ENCODE results near the gene LRRC17. TPM values are rescaled to one million over a fixed set of nuclear protein-coding genes. Genes with fewer than 3 reads are reported as not detected.
"Not testable (repeated sequence)": the region's sequence is repeated elsewhere in the genome, so short reads cannot be mapped to it uniquely, and the experiment has no call there.

Gene LRRC17
- total RNA-seq, 4 donors from 2014 or later, result 1.5 to 7.6 (median 3.1) TPM

DNA sequence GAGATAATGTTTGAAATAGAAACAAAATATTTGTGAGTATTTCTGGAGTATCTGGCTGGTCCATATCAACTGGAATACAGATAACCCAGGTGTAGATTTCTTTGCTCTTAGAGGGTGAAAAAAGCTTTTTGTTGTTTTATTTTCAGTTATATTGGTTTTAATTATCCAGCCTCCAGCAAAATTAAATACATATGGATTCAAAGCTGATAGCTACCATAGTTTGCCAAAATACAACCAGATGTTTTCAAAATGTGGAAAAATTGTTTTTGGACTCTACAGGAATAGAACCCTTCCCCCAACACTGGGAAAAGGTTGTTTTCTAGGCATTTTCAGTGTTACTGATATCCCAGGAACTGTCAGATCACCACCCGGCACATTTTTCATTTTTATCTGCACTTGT is 30.1 kb downstream of the LRRC17 start:
- no peak overlapping the region for H3K27ac ChIP-seq
- no peak overlapping the region for H3K4me3 ChIP-seq
- no peaks in the 10 kb centered on the region for H3K36me3 ChIP-seq
- no peaks in the 10 kb centered on the region for H3K9me3 ChIP-seq
- no peaks in the 10 kb centered on the region for H3K27me3 ChIP-seq
- H3K4me1 ChIP-seq, result peaks cover 0 to 31% (median 7%) of the 10 kb centered on the region in 3 donors
- TF ChIP-seq POLR2AphosphoS5 (IDR thresholded peaks at IDR 0.05) (no peak), EP300 (IDR thresholded peaks at IDR 0.05) (no peak), POLR2A (IDR thresholded peaks at IDR 0.05) (no peak)
- TF ChIP-seq, protein P1, sequence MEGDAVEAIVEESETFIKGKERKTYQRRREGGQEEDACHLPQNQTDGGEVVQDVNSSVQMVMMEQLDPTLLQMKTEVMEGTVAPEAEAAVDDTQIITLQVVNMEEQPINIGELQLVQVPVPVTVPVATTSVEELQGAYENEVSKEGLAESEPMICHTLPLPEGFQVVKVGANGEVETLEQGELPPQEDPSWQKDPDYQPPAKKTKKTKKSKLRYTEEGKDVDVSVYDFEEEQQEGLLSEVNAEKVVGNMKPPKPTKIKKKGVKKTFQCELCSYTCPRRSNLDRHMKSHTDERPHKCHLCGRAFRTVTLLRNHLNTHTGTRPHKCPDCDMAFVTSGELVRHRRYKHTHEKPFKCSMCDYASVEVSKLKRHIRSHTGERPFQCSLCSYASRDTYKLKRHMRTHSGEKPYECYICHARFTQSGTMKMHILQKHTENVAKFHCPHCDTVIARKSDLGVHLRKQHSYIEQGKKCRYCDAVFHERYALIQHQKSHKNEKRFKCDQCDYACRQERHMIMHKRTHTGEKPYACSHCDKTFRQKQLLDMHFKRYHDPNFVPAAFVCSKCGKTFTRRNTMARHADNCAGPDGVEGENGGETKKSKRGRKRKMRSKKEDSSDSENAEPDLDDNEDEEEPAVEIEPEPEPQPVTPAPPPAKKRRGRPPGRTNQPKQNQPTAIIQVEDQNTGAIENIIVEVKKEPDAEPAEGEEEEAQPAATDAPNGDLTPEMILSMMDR (IDR thresholded peaks at IDR 0.05), result no peak
- 43 to 94% methylated on average over 1 of the region's 1 CpG for WGBS, 2 donors (ENCODE audit: low coverage in 1 of 2)
- ATAC-seq, result no peak

DNA sequence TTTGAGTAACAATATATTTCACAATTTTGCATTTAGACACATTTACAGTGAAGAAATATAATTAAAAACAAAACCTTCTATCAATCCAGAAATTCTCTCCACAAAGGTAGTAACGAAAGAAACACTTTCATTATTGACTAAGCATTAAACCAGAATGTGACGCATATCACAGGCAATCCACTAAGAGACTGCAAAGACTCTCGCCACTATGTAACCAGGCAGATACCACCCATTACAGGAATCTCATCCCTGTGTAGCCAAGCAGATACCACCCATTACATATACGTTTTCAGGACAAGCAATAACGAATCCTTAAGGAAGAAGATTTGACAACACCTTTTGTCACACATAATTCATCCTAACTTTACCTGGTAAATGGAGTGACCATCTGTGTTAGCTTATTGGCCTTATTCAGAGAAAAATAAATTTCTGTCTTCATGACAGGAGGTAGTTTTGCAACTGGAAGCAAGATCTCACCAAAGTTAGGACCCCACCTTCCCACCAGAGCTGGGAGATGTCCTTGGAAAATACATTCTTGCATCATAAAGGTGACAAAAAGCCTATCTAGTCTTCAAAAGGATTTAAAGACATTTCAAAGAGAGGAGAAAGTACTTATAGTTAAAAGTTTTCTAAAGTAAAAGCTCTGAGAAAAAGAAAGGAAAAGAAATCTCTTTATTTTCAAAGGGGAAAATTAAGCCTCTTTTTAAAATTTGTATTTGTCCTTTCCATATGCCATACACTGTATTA is 30.8 kb downstream of the LRRC17 start:
- 73 to 75% methylated on average over 5 of the region's 5 CpGs for WGBS, 2 donors (ENCODE audit: low coverage in 1 of 2)
- no peak overlapping the region for H3K4me3 ChIP-seq
- no peaks in the 10 kb centered on the region for H3K36me3 ChIP-seq
- no peak for ATAC-seq
- no peaks in the 10 kb centered on the region for H3K9me3 ChIP-seq
- no peak for TF ChIP-seq POLR2AphosphoS5 (IDR thresholded peaks at IDR 0.05)
- TF ChIP-seq, protein P1 (IDR thresholded peaks at IDR 0.05), result no peak
- TF ChIP-seq EP300 (IDR thresholded peaks at IDR 0.05), result no peak
- TF ChIP-seq POLR2A (IDR thresholded peaks at IDR 0.05), result no peak
- no peak overlapping the region for H3K27ac ChIP-seq
- peaks cover 0 to 24% (median 4%) of the 10 kb centered on the region in 3 donors for H3K4me1 ChIP-seq
- no peaks in the 10 kb centered on the region for H3K27me3 ChIP-seq

DNA sequence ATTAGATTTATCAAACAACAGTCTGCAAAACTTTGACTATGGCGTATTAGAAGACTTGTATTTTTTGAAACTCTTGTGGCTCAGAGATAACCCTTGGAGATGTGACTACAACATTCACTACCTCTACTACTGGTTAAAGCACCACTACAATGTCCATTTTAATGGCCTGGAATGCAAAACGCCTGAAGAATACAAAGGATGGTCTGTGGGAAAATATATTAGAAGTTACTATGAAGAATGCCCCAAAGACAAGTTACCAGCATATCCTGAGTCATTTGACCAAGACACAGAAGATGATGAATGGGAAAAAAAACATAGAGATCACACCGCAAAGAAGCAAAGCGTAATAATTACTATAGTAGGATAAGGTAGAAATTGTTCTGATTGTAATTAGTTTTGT is 31.4 kb downstream of the LRRC17 start:
- Histone ChIP-seq H3K4me3 (no peak overlapping the region), H3K27ac (no peak overlapping the region), H3K4me1 (peaks cover 0 to 17% (median 4%) of the 10 kb centered on the region in 3 donors), H3K36me3 (no peaks in the 10 kb centered on the region), H3K27me3 (no peaks in the 10 kb centered on the region), H3K9me3 (no peaks in the 10 kb centered on the region)
- ATAC-seq, result no peak
- WGBS, 2 donors (ENCODE audit: low coverage in 1 of 2), result 84 to 89% methylated on average over 3 to 4 of the region's 4 CpGs
- TF ChIP-seq POLR2AphosphoS5 (IDR thresholded peaks at IDR 0.05) (no peak), EP300 (IDR thresholded peaks at IDR 0.05) (no peak), POLR2A (IDR thresholded peaks at IDR 0.05) (no peak)
- TF ChIP-seq, protein P1 (IDR thresholded peaks at IDR 0.05), result no peak

DNA sequence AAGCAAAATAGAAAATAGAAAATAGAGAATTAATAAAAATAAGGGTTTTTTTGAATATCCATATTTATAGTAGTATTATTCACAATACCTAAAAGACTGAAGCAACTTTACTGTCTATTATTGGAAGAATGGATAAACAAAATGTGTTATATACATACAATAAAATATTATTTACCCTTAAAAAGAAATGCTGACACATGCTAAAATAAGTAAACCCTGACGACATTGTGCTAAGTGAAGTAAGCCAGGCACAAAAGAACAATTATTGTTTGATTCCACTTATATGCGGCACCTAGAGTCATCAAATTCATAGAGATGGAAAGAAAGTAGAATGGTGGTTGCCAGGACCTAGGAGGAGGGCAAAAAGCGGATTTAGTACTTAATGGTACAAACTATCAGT is 39.0 kb downstream of the LRRC17 start:
- H3K4me3 ChIP-seq, result no peak overlapping the region
- H3K36me3 ChIP-seq, result no peaks in the 10 kb centered on the region
- TF ChIP-seq, protein P1 (IDR thresholded peaks at IDR 0.05), result no peak
- TF ChIP-seq POLR2AphosphoS5 (IDR thresholded peaks at IDR 0.05), result no peak
- TF ChIP-seq POLR2A (IDR thresholded peaks at IDR 0.05), result no peak
- TF ChIP-seq EP300 (IDR thresholded peaks at IDR 0.05), result no peak
- no peak for ATAC-seq
- H3K27ac ChIP-seq, result no peak overlapping the region
- H3K27me3 ChIP-seq, result no peaks in the 10 kb centered on the region
- peaks cover 0 to 6% (median 0%) of the 10 kb centered on the region in 3 donors for H3K4me1 ChIP-seq
- no peaks in the 10 kb centered on the region for H3K9me3 ChIP-seq
- WGBS, 2 donors (ENCODE audit: low coverage in 1 of 2), result 89 to 97% methylated on average over 3 of the region's 3 CpGs

DNA sequence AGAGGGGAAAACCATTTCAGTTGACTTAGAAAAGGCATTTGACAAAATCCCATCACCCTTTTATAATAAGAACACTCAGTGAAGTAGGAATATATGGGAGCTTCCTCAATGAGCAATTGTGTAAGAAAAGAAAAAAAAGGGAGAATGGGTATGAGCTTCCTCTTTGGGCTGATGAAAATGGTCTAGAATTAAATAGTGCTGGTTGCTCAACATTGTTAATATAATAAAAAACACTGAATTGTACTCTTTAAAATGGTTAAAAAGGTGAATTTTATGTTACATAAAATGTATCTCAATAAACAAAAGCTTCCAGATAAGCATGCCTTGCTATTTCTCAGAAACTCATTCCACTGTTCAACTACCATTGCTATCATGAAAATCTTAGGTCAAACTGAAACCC is 40.6 kb downstream of the LRRC17 start:
- no peaks in the 10 kb centered on the region for H3K27me3 ChIP-seq
- H3K27ac ChIP-seq, result no peak overlapping the region
- H3K4me3 ChIP-seq, result no peak overlapping the region
- no peaks in the 10 kb centered on the region for H3K36me3 ChIP-seq
- no peaks in the 10 kb centered on the region for H3K4me1 ChIP-seq
- no peaks in the 10 kb centered on the region for H3K9me3 ChIP-seq
- TF ChIP-seq POLR2AphosphoS5 (IDR thresholded peaks at IDR 0.05), result no peak
- TF ChIP-seq, protein P1 (IDR thresholded peaks at IDR 0.05), result no peak
- no peak for TF ChIP-seq POLR2A (IDR thresholded peaks at IDR 0.05)
- no peak for TF ChIP-seq EP300 (IDR thresholded peaks at IDR 0.05)
- no peak for ATAC-seq

DNA sequence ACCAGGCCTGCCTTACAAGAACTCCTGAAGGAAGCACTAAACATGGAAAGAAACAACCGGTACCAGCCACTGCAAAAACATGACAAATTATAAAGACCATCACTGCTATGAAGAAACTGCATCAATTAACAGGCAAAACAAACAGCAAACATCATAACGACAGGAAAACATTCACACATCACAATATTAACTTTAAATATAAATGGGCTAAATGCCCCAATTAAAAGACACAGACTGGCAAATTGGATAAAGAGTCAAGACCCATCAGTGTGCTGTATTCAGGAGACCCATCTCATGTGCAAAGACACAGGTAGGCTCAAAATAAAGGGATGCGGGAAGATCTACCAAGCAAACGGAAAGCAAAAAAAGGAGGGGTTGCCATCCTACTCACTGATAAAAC is 41.6 kb downstream of the LRRC17 start:
- ATAC-seq, H3K4me1 ChIP-seq, H3K4me3 ChIP-seq, H3K36me3 ChIP-seq, H3K9me3 ChIP-seq, H3K27ac ChIP-seq, H3K27me3 ChIP-seq: not testable (repeated sequence)
- 86 to 98% methylated on average over 4 of the region's 4 CpGs for WGBS, 2 donors (ENCODE audit: low coverage in 1 of 2)

DNA sequence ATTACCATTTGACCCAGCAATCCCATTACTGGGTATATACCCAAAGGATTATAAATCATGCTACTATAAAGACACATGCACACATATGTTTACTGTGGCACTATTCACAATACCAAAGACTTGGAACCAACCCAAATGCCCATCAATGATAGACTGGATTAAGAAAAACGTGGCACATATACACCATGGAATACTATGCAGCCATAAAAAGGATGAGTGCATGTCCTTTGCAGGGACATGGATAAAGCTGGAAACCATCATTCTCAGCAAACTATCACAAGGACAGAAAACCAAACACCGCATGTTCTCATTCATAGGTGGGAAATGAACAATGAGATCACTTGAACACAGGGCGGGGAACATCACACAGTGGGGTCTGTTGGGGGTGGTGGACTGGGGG is 45.2 kb downstream of the LRRC17 start:
- not testable (repeated sequence) for ATAC-seq, H3K36me3 ChIP-seq, H3K4me1 ChIP-seq, H3K27ac ChIP-seq, H3K9me3 ChIP-seq, H3K4me3 ChIP-seq, H3K27me3 ChIP-seq
- 88 to 92% methylated on average over 2 to 3 of the region's 3 CpGs for WGBS, 2 donors (ENCODE audit: low coverage in 1 of 2)

DNA sequence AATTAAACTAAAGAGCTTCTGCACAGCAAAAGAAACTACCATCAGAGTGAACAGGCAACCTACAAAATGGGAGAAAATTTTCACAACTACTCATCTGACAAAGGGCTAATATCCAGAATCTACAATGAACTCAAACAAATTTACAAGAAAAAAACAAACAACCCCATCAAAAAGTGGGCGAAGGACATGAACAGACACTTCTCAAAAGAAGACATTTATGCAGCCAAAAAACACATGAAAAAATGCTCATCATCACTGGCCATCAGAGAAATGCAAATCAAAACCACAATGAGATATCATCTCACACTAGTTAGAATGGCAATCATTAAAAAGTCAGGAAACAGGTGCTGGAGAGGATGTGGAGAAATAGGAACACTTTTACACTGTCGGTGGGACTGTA is 49.2 kb downstream of the LRRC17 start:
- H3K4me3 ChIP-seq, H3K4me1 ChIP-seq, H3K9me3 ChIP-seq, H3K27me3 ChIP-seq, ATAC-seq, H3K27ac ChIP-seq, H3K36me3 ChIP-seq: not testable (repeated sequence)
- 60 to 67% methylated on average over 1 of the region's 2 CpGs for WGBS, 2 donors (ENCODE audit: low coverage in 1 of 2)
